Measurements from ENCODE around the gene CHMP6.

- no peak for TF ChIP-seq EZH2phosphoT487 (IDR thresholded peaks at IDR 0.05; ENCODE audit: borderline replicate concordance)
- no peak for TF ChIP-seq CTCF (IDR thresholded peaks at IDR 0.05 in 2 of 3, conservative IDR thresholded peaks at IDR 0.05 in 1 of 3; ENCODE audit: borderline replicate concordance in 1 of 3, insufficient read depth in 1 of 3, low read depth in 2 of 3, low read length in 2 of 3)
- TF ChIP-seq POLR2AphosphoS5 (IDR thresholded peaks at IDR 0.05; ENCODE audit: low read depth, low read length), result no peak
- no peak for TF ChIP-seq EZH2 (IDR thresholded peaks at IDR 0.05)
- TF ChIP-seq POLR2A (IDR thresholded peaks at IDR 0.05; ENCODE audit: borderline replicate concordance, extremely low read depth, insufficient read depth, insufficient read length), result no peak
Observed at GRCh38 chr17:80977172-80977571, 14.5 kb upstream of the CHMP6 start.
